Measurements from ENCODE around the gene RNF220.

DNA sequence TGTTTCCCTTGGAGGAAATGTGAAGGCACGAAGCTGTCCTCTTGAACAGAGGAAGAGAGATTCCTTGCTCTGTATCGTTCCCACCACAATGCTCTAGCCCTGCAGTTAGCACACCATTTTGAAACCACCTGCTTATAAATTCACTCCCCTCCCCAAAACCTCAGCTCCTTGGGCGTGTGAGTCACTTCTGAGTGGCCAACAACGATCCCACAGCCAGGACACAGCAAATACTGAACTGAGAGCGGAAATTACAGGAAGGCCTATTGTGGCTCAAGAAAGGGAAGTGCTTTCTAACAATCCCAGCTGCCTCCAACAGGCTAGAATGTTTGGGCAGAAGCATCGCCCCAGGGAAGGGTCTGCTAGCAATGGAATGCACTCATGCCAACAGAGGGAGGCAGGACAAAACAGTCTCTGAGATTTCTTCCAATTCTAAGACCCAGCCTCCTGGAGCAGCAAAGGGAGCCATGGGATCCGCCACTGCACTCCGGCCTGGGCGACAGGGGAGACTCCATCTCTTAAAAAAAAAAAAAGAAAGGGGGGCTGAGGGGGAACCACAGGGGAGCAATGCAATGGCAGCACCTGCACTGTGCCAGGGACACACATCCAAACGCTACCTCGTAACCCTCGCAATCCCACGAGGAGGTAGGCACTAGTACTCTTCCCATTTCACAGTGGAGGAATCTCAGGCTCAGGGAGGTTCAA is 267.4 kb downstream of the RNF220 start:
- no peak for TF ChIP-seq CTCF (conservative IDR thresholded peaks at IDR 0.05; ENCODE audit: low read length)
- TF ChIP-seq EZH2phosphoT487 (IDR thresholded peaks at IDR 0.05; ENCODE audit: borderline replicate concordance), result no peak
